Gastroesophageal sphincter (tissue), 3 donors: ENCODE data around the gene FHIT.

Experiments used
- CTCF ChIP-seq, 4 experiments: fragments of 200-600 bp in 2 of 4; fragments of 450-650 bp in 2 of 4; sonication (generic) in 1 of 4; IDR thresholded peaks; one replicate each; pipeline ENCODE4 v1.5.1; 2017 to 2019; ENCODE audit warnings: antibody characterized with exemption in 4 of 4, mild to moderate bottlenecking in 2 of 4, moderate library complexity in 2 of 4
- POLR2A ChIP-seq, 2 donors: fragments of 450-650 bp; IDR thresholded peaks; one replicate each; pipeline ENCODE4 v1.6.1; 2017; ENCODE audit warnings: antibody characterized with exemption in 2 of 2, mild to moderate bottlenecking in 2 of 2, moderate library complexity in 1 of 2

GRCh38 chr3:60009931-60010478 lies 1241.2 kb downstream of the FHIT start:
- TF ChIP-seq POLR2A (IDR thresholded peaks at IDR 0.05) (no peak), CTCF (IDR thresholded peaks at IDR 0.05) (no peak)
